ENCODE measurements around the gene ZNF280D. TPM values are rescaled to one million over a fixed set of nuclear protein-coding genes. Genes with fewer than 3 reads are reported as not detected.

ZNF280D gene
- total RNA-seq = 39.7 and 43.7 TPM in 2 replicates

DNA sequence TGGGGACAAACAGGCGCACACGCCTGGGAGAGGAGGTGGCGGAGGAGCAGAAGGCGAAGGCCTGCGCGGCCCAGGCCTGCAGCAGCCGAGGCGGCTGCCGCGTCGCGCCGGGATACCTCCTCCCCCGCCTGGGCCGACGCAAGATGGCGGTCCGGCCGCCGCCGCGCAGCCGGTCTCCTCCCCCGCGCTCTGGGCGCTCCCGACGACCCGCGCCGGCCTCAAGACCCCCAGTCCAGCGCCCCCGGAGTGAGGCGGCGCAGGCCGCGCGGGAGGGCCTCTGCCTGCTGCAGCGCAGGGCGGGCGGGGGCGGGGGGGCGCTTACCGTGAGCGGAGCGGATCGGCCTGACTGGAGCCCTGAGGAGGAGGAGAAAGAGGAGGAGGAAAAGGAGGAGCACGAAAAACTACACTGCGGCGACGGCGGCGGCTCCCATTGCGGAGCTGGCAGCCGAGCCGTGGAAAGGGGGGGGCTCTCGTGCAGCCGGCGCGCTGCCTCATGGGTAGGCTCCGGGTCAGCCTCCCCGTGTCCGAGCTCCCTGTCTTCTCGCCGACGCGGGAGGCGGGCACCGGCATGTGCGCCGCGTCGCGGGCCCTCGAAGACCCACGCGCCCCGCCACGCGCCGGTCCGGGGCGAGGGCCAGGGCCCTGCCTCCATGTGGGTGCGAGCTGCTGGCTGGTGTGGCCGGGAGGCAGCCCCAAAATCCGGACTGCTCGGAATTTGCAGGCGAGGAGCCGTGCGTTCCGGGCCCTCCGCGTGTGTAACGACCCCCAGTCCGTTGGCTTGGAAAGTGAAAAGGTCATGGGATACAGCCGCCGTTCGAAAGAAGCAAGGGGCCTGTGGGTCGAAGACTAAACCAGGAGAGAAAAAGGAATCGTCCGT lies at the start of gene ZNF280D:
Gene ZNF280D (minus strand): TSS at position 374 of the 877 bp plus-strand sequence. CDS start 26,400 bp downstream, outside the sequence.

Small RNAs within 50 kb of the gene (small RNA-seq; reads per million reads assigned to genes)
- gene RF00019 = not detected

Other genes starting within 250 kb of the ZNF280D start
- 72.8 and 73.0 TPM in 2 replicates for gene TCF12, start 185.1 kb upstream of the ZNF280D start, total RNA-seq

All from placental epithelial cell (primary cell).